Pancreas (tissue), 10 donors: ENCODE data around the gene A2ML1. TPM values are rescaled to one million over a fixed set of nuclear protein-coding genes. Genes with fewer than 3 reads are reported as not detected.
A peak's percentile ranks its signal among the peaks of the same experiment; 100 is the strongest.

Source experiments
- ATAC-seq, 4 donors: fragments of 200-7000 bp; cut with Tn5 transposase; one replicate each; pipeline versions ENCODE4 v1.8.0 to v1.9.1; 2020; ENCODE audit warnings: mild to moderate bottlenecking in 4 of 4, moderate library complexity in 4 of 4
- DNase-seq, 6 donors: peaks; one replicate each; pipeline ENCODE4 v3.0.0-alpha.2; 2020
- FAIRE-seq: peaks from 2 replicates; lab custom pipeline; 2012; peaks lifted over from hg19 to GRCh38; lab: Jason Lieb, UNC
- H3K27ac ChIP-seq, 4 donors: fragments of 200-600 bp; sonication (generic); 1 replicate in 3 of 4; 2 replicates in 1 of 4; pipeline versions ENCODE4 v1.5.0 to v1.8.0; 2020
- H3K27me3 ChIP-seq, 4 donors: fragments of 200-600 bp; one replicate each; pipeline ENCODE4 v1.8.0; 2021
- H3K36me3 ChIP-seq, 3 donors: fragments of 200-600 bp; sonication (generic) in 1 of 3; one replicate each; pipeline versions ENCODE4 v1.5.0 to v1.8.0; 2020 to 2021
- H3K4me1 ChIP-seq, 3 donors: fragments of 200-600 bp; one replicate each; pipeline ENCODE4 v1.8.0; 2021
- H3K4me3 ChIP-seq, 4 donors: fragments of 200-600 bp; sonication (generic) in 2 of 4; one replicate each; pipeline versions ENCODE4 v1.5.0 to v1.8.0; 2020 to 2021
- H3K9me3 ChIP-seq, 4 donors: fragments of 200-600 bp; one replicate each; pipeline ENCODE4 v1.8.0; 2021
- CTCF ChIP-seq, 4 donors: fragments of 200-600 bp; sonication (generic) in 3 of 4; IDR thresholded peaks; one replicate each; pipeline versions ENCODE4 v1.5.0 to v1.8.0; 2021; ENCODE audit warnings: antibody characterized with exemption in 4 of 4
- WGBS, 2 donors: extraction: QIAGEN DNeasy Blood & Tissue Kit; methylation state at CpG; one replicate each; pipeline ENCODE4 v1.1.7; 2013; 5-methylcytosine and 5-hydroxymethylcytosine counted together
- intact Hi-C, 3 donors: fragments of 100-400 bp; cut with DNase I; formaldehyde crosslinking; loops; one replicate each; pipeline versions ENCODE4 v1.11.1 to v1.14.2; 2022
- polyA plus RNA-seq, 2 donors: library from polyadenylated mRNA; stranded (reverse); fragments of 200-250 nt; gene quantifications; one replicate each; pipeline ENCODE4 v1.2.3, GENCODE V29; 2013
- total RNA-seq, 6 donors: library from RNA; stranded (reverse); fragmentation: NEBNext Ultra II Directional in 4 of 6; extraction: Animal tissue kit (Norgen Biotek cat#: 25700) in 4 of 6; gene quantifications; one replicate each; pipeline versions ENCODE4 v1.2.1 to v1.2.4, GENCODE V29; 2021 to 2023
- donor health status: healthy with polysubstance abuse.
- donor health status: DM: no; HTN: no; CAD: no; lungs with moderate emphysema.
- donor health status: DM: no; HTN: no; CAD: no.
- donor health status: control.
- donor health status: control.
- donor health status: Bipolar disorder and iron deficiency.
- donor health status: DM: yes; HTN: yes; CAD: no.
- donor health status: DM: no; HTN: no; CAD: no.
- donor health status: DM: no; HTN: no; CAD: no.
- donor health status: DM: yes; HTN: yes; CAD: no.

The A2ML1 gene
- total and polyA plus RNA-seq, 8 donors: 0.05 to 0.08 TPM; not detected in 6

- no peak overlapping the region for H3K4me3 ChIP-seq
- FAIRE-seq (no peak), DNase-seq (peak in 2 of 6 donors; percentile 26), ATAC-seq (peak in 3 of 4 donors; percentile 68 to 84 (median 71))
- H3K9me3 ChIP-seq: no peaks in the 10 kb centered on the region
- no peaks in the 10 kb centered on the region for H3K27me3 ChIP-seq
- no peaks in the 10 kb centered on the region for H3K36me3 ChIP-seq
- 64 to 68% methylated on average over 10 of the region's 10 CpGs for WGBS, 2 donors
- no peaks in the 10 kb centered on the region for H3K4me1 ChIP-seq
- intact Hi-C loops: loop anchor here in 1 of 3 donors (5.0 kb wide), 1 partner anchor 178 kb away; no protein-coding TSS in a partner anchor
- peak; percentile 18 to 48 (median 37) for TF ChIP-seq CTCF (IDR thresholded peaks at IDR 0.05)
- H3K27ac ChIP-seq: no peak overlapping the region
Measured at GRCh38 chr12:8860165-8860961, 37.9 kb downstream of the A2ML1 start.

- ATAC-seq (no peak), DNase-seq (no peak), FAIRE-seq (no peak)
- intact Hi-C loops: no loop called here
- H3K27me3 ChIP-seq: no peaks in the 10 kb centered on the region
- TF ChIP-seq CTCF (IDR thresholded peaks at IDR 0.05): no peak
- H3K4me1 ChIP-seq: no peaks in the 10 kb centered on the region
- no peaks in the 10 kb centered on the region for H3K36me3 ChIP-seq
- H3K27ac ChIP-seq: no peak overlapping the region
- H3K9me3 ChIP-seq: no peaks in the 10 kb centered on the region
- no peak overlapping the region for H3K4me3 ChIP-seq
- whole genome bisulfite sequencing, 2 donors: 82 to 86% methylated on average over 2 of the region's 2 CpGs
Measured at GRCh38 chr12:8866429-8866828, 44.0 kb downstream of the A2ML1 start.

- Histone ChIP-seq H3K27ac (no peak overlapping the region), H3K36me3 (no peaks in the 10 kb centered on the region), H3K4me1 (no peaks in the 10 kb centered on the region), H3K9me3 (no peaks in the 10 kb centered on the region), H3K27me3 (no peaks in the 10 kb centered on the region), H3K4me3 (no peak overlapping the region)
- no peak for TF ChIP-seq CTCF (IDR thresholded peaks at IDR 0.05)
- intact Hi-C loops: no loop called here
- FAIRE-seq: no peak
- no peak for ATAC-seq
- no peak for DNase-seq
Measured at GRCh38 chr12:8867009-8867408, 44.6 kb downstream of the A2ML1 start.

GRCh38 chr12:8867786-8868185 is 45.4 kb downstream of the A2ML1 start:
- Histone ChIP-seq H3K36me3 (no peaks in the 10 kb centered on the region), H3K27me3 (no peaks in the 10 kb centered on the region), H3K4me1 (no peaks in the 10 kb centered on the region), H3K27ac (no peak overlapping the region), H3K4me3 (no peak overlapping the region), H3K9me3 (no peaks in the 10 kb centered on the region)
- intact Hi-C loops: no loop called here
- FAIRE-seq (no peak), DNase-seq (no peak), ATAC-seq (no peak)
- WGBS, 2 donors: 86 to 88% methylated on average over 6 of the region's 6 CpGs
- no peak for TF ChIP-seq CTCF (IDR thresholded peaks at IDR 0.05)

- WGBS, 2 donors: 50 to 60% methylated on average over 1 of the region's 1 CpG
- H3K27ac ChIP-seq: no peak overlapping the region
- H3K4me1 ChIP-seq: no peaks in the 10 kb centered on the region
- DNase-seq (no peak), ATAC-seq (no peak), FAIRE-seq (no peak)
- no peak overlapping the region for H3K4me3 ChIP-seq
- H3K9me3 ChIP-seq: no peaks in the 10 kb centered on the region
- no peak for TF ChIP-seq CTCF (IDR thresholded peaks at IDR 0.05)
- intact Hi-C loops: no loop called here
- H3K27me3 ChIP-seq: no peaks in the 10 kb centered on the region
- no peaks in the 10 kb centered on the region for H3K36me3 ChIP-seq
Measured at GRCh38 chr12:8870586-8870985, 48.2 kb downstream of the A2ML1 start.
